ENCODE measurements around the gene GPR35. TPM values are rescaled to one million over a fixed set of nuclear protein-coding genes. Genes with fewer than 3 reads are reported as not detected.

GPR35 gene
- total RNA-seq, 1 donor from 2014 or later = 0.82 TPM

DNA sequence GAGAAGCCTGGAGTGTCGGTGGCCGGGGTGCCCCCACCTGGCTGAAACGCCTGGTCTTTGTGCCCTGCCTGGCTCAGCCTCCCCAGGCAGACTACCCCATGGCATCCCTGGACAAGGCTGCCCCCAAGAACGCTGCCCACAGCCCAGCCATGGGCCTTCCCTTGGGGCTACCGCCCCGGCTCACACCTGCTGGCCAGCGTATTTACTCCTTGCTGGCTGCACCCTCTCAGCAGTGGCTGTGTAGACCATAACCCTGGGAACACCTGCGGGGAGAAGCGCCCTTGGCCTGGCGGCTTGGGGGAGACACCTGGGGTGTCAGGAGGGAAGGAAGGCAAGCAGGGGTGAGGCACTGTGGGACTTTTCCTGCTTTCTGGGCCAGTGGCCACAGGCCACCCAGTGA, 21.4 kb upstream of the GPR35 start:
- Mint-ChIP-seq H3K27me3 (ENCODE audit: low read depth, unreplicated experiment) (peaks cover 4% of the 10 kb centered on the region), H3K4me1 (ENCODE audit: low read depth, unreplicated experiment) (no peaks in the 10 kb centered on the region), H3K27ac (ENCODE audit: unreplicated experiment) (no peak overlapping the region), H3K4me3 (ENCODE audit: unreplicated experiment) (no peak overlapping the region), H3K9me3 (ENCODE audit: unreplicated experiment) (no peaks in the 10 kb centered on the region), H3K36me3 (ENCODE audit: low read depth, unreplicated experiment) (peaks cover 10% of the 10 kb centered on the region)
- no peaks in the 10 kb centered on the region for H3K36me3 ChIP-seq (ENCODE audit: insufficient read depth, low read length)
- DNase-seq (ENCODE audit: low read depth) (no peak), FAIRE-seq (no peak)
- H3K9ac ChIP-seq (ENCODE audit: low read length) = no peak overlapping the region
- no peaks in the 10 kb centered on the region for H4K20me1 ChIP-seq (ENCODE audit: insufficient read depth, low read length)
- no peak overlapping the region for H2AFZ ChIP-seq (ENCODE audit: low read depth, low read length)
- H3K79me2 ChIP-seq (ENCODE audit: insufficient read depth, low read length) = no peaks in the 10 kb centered on the region
- no peak overlapping the region for H3K27ac ChIP-seq (ENCODE audit: low read depth, low read length)
- H3K4me1 ChIP-seq (ENCODE audit: insufficient read depth, low read length) = no peaks in the 10 kb centered on the region
- no peak overlapping the region for H3K4me2 ChIP-seq (ENCODE audit: low read length)
- no peaks in the 10 kb centered on the region for H3K9me3 ChIP-seq (ENCODE audit: insufficient read depth, low read depth, low read length)
- TF ChIP-seq, protein P1, sequence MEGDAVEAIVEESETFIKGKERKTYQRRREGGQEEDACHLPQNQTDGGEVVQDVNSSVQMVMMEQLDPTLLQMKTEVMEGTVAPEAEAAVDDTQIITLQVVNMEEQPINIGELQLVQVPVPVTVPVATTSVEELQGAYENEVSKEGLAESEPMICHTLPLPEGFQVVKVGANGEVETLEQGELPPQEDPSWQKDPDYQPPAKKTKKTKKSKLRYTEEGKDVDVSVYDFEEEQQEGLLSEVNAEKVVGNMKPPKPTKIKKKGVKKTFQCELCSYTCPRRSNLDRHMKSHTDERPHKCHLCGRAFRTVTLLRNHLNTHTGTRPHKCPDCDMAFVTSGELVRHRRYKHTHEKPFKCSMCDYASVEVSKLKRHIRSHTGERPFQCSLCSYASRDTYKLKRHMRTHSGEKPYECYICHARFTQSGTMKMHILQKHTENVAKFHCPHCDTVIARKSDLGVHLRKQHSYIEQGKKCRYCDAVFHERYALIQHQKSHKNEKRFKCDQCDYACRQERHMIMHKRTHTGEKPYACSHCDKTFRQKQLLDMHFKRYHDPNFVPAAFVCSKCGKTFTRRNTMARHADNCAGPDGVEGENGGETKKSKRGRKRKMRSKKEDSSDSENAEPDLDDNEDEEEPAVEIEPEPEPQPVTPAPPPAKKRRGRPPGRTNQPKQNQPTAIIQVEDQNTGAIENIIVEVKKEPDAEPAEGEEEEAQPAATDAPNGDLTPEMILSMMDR (IDR thresholded peaks at IDR 0.05; ENCODE audit: insufficient read depth, low read depth, low read length) = no peak
- no peak for TF ChIP-seq EZH2 (IDR thresholded peaks at IDR 0.05; ENCODE audit: insufficient read depth, low read length)
- H3K4me3 ChIP-seq (ENCODE audit: insufficient read depth, low read depth, low read length) = no peak overlapping the region
- no peaks in the 10 kb centered on the region for H3K27me3 ChIP-seq (ENCODE audit: insufficient read depth, low read length)

DNA sequence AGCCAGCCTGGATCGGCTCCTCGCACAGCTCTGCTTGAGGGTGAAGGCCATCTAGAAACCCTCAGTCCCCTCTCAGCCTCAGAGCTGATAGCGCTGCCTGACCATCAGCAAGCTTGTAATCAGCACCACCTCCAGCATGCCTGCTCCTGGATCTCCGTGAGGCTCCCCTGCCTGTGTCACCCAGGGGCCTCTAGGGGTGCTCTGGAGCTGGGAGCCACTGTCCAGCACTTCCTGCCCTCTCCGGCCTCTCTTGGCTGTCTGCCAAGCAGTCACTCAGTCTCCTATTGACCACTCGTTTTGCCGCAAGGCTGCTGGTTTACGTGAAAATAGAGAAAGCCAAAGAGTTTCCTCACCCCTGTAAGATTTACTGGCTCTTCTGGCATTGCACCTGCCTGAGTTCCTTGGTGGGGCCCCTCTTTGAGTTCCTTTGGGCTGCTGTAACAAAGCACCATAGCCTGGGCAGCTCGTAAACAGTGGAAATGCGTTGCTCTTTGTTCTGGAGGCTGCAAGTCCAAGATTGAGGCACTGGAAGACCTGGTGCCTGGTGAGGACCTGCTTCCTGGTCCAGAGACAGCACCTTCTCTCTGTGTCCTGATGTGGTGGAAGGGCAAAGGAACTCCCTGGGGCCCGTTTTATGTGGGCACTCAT, 20.9 kb upstream of the GPR35 start:
- Mint-ChIP-seq H3K27me3 (ENCODE audit: low read depth, unreplicated experiment) (peaks cover 4% of the 10 kb centered on the region), H3K27ac (ENCODE audit: unreplicated experiment) (no peak overlapping the region), H3K4me3 (ENCODE audit: unreplicated experiment) (no peak overlapping the region), H3K9me3 (ENCODE audit: unreplicated experiment) (no peaks in the 10 kb centered on the region), H3K36me3 (ENCODE audit: low read depth, unreplicated experiment) (peaks cover 8% of the 10 kb centered on the region), H3K4me1 (ENCODE audit: low read depth, unreplicated experiment) (no peaks in the 10 kb centered on the region)
- no peaks in the 10 kb centered on the region for H4K20me1 ChIP-seq (ENCODE audit: insufficient read depth, low read length)
- H3K4me1 ChIP-seq (ENCODE audit: insufficient read depth, low read length) = no peaks in the 10 kb centered on the region
- H2AFZ ChIP-seq (ENCODE audit: low read depth, low read length) = no peak overlapping the region
- H3K36me3 ChIP-seq (ENCODE audit: insufficient read depth, low read length) = no peaks in the 10 kb centered on the region
- H3K79me2 ChIP-seq (ENCODE audit: insufficient read depth, low read length) = no peaks in the 10 kb centered on the region
- no peak overlapping the region for H3K4me3 ChIP-seq (ENCODE audit: insufficient read depth, low read depth, low read length)
- H3K9me3 ChIP-seq (ENCODE audit: insufficient read depth, low read depth, low read length) = no peaks in the 10 kb centered on the region
- no peak for TF ChIP-seq EZH2 (IDR thresholded peaks at IDR 0.05; ENCODE audit: insufficient read depth, low read length)
- TF ChIP-seq, protein P1 (IDR thresholded peaks at IDR 0.05; ENCODE audit: insufficient read depth, low read depth, low read length) = peak; percentile 47
- no peak overlapping the region for H3K4me2 ChIP-seq (ENCODE audit: low read length)
- H3K27me3 ChIP-seq (ENCODE audit: insufficient read depth, low read length) = no peaks in the 10 kb centered on the region
- H3K9ac ChIP-seq (ENCODE audit: low read length) = no peak overlapping the region
- DNase-seq (ENCODE audit: low read depth) (no peak), FAIRE-seq (no peak)
- H3K27ac ChIP-seq (ENCODE audit: low read depth, low read length) = no peak overlapping the region

DNA sequence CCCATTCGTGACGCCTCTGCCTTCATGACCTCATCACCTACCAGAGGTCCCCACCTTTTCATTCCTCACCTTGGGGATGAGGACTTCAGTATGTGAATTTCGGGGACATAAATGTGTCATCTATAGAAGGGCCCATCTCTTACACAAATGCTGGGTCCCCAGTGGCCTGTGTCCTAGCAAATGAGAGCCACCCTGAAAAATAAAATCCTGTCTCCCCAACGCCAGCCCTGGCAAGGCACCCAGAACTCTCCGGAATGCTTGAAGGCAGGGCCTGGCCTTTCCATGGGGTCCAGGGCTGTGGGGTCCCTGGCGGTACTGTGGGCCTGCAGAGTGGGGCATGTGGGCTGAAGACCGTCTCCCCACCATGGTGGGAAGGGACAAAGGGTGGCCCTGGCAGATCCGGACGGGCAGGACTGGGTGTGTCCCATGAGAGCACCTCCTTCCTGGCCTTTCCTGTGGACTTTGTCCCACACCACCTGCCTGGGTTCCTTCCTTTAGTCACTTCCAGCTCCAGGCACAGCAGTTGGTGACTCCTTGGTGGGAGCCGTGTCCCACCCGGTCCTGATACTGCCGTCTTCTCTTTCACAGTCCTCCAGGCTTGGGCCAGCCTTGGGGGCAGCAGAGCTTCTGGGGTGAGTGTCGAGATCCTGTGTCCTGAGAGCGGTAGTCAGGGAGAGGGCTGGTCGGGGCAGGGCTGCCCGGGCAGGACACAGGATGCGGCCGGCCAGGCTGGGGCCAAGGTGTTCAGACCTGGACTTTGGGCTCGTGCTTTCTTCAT, 20.2 kb upstream of the GPR35 start:
- Histone ChIP-seq H2AFZ (ENCODE audit: low read depth, low read length) (no peak overlapping the region), H4K20me1 (ENCODE audit: insufficient read depth, low read length) (no peaks in the 10 kb centered on the region), H3K9me3 (ENCODE audit: insufficient read depth, low read depth, low read length) (no peaks in the 10 kb centered on the region), H3K79me2 (ENCODE audit: insufficient read depth, low read length) (no peaks in the 10 kb centered on the region), H3K27ac (ENCODE audit: low read depth, low read length) (no peak overlapping the region), H3K27me3 (ENCODE audit: insufficient read depth, low read length) (no peaks in the 10 kb centered on the region), H3K36me3 (ENCODE audit: insufficient read depth, low read length) (no peaks in the 10 kb centered on the region), H3K9ac (ENCODE audit: low read length) (no peak overlapping the region), H3K4me3 (ENCODE audit: insufficient read depth, low read depth, low read length) (no peak overlapping the region), H3K4me1 (ENCODE audit: insufficient read depth, low read length) (no peaks in the 10 kb centered on the region), H3K4me2 (ENCODE audit: low read length) (no peak overlapping the region)
- no peaks in the 10 kb centered on the region for H3K4me1 Mint-ChIP-seq (ENCODE audit: low read depth, unreplicated experiment)
- peaks cover 5% of the 10 kb centered on the region for H3K36me3 Mint-ChIP-seq (ENCODE audit: low read depth, unreplicated experiment)
- no peak for DNase-seq (ENCODE audit: low read depth)
- H3K27me3 Mint-ChIP-seq (ENCODE audit: low read depth, unreplicated experiment) = peaks cover 4% of the 10 kb centered on the region
- TF ChIP-seq, protein P1 (IDR thresholded peaks at IDR 0.05; ENCODE audit: insufficient read depth, low read depth, low read length) = no peak
- TF ChIP-seq EZH2 (IDR thresholded peaks at IDR 0.05; ENCODE audit: insufficient read depth, low read length) = no peak
- no peak overlapping the region for H3K27ac Mint-ChIP-seq (ENCODE audit: unreplicated experiment)
- H3K4me3 Mint-ChIP-seq (ENCODE audit: unreplicated experiment) = no peak overlapping the region
- H3K9me3 Mint-ChIP-seq (ENCODE audit: unreplicated experiment) = no peaks in the 10 kb centered on the region
- no peak for FAIRE-seq
